ENCODE measurements around the gene DUSP1. TPM values are rescaled to one million over a fixed set of nuclear protein-coding genes. Genes with fewer than 3 reads are reported as not detected.

The DUSP1 gene
- total and polyA plus RNA-seq, 7 donors, result 99.9 to 1,033 (median 449) TPM

GRCh38 chr5:172754596-172755356 lies 16.2 kb downstream of the DUSP1 start:
- DNase-seq, result peak; percentile 21
- H3K36me3 ChIP-seq, result no peaks in the 10 kb centered on the region
- H3K9me3 ChIP-seq, result no peaks in the 10 kb centered on the region
- H3K4me3 ChIP-seq, result no peak overlapping the region
- no peaks in the 10 kb centered on the region for H3K27me3 ChIP-seq
- 92% methylated on average over 6 of the region's 6 CpGs for WGBS, 2 donors
- TF ChIP-seq CTCF (IDR thresholded peaks at IDR 0.05) (no peak), EP300 (IDR thresholded peaks at IDR 0.05) (no peak), POLR2A (IDR thresholded peaks at IDR 0.05) (no peak), POLR2AphosphoS5 (IDR thresholded peaks at IDR 0.05) (no peak)
- H3K27ac ChIP-seq, result no peak overlapping the region
- intact Hi-C loops (cut with DNase I), result no loop called here
- peaks cover 0 to 15% (median 11%) of the 10 kb centered on the region in 4 donors for H3K4me1 ChIP-seq

- intact Hi-C loops (cut with DNase I), result no loop called here
- H3K27ac ChIP-seq, result peak overlapping the region in 1 of 4 donors; percentile 87
- no peaks in the 10 kb centered on the region for H3K9me3 ChIP-seq
- WGBS, 2 donors, result 67 to 80% methylated on average over 2 of the region's 2 CpGs
- no peaks in the 10 kb centered on the region for H3K27me3 ChIP-seq
- TF ChIP-seq POLR2A (IDR thresholded peaks at IDR 0.05) (no peak), EP300 (IDR thresholded peaks at IDR 0.05) (no peak), POLR2AphosphoS5 (IDR thresholded peaks at IDR 0.05) (no peak), CTCF (IDR thresholded peaks at IDR 0.05) (no peak)
- no peak overlapping the region for H3K4me3 ChIP-seq
- H3K4me1 ChIP-seq, result peaks cover 0 to 31% (median 27%) of the 10 kb centered on the region in 4 donors
- DNase-seq, result no peak
- H3K36me3 ChIP-seq, result no peaks in the 10 kb centered on the region
Measured at GRCh38 chr5:172753101-172753500, 17.9 kb downstream of the DUSP1 start.

GRCh38 chr5:172751761-172752510 lies 19.1 kb downstream of the DUSP1 start:
- H3K4me1 ChIP-seq, result peaks cover 0 to 39% (median 29%) of the 10 kb centered on the region in 4 donors
- 88 to 90% methylated on average over 14 of the region's 14 CpGs for WGBS, 2 donors
- H3K27ac ChIP-seq, result peak overlapping the region in 3 of 4 donors; percentile 82 to 95 (median 87)

More at GRCh38 chr5:172751761-172752510, 19.1 kb downstream of the DUSP1 start:
- Histone ChIP-seq H3K36me3 (no peaks in the 10 kb centered on the region), H3K4me3 (no peak overlapping the region), H3K9me3 (no peaks in the 10 kb centered on the region), H3K27me3 (no peaks in the 10 kb centered on the region)
- TF ChIP-seq POLR2AphosphoS5 (IDR thresholded peaks at IDR 0.05) (no peak), EP300 (IDR thresholded peaks at IDR 0.05) (no peak), CTCF (IDR thresholded peaks at IDR 0.05) (no peak), POLR2A (IDR thresholded peaks at IDR 0.05) (no peak)
- peak; percentile 50 for DNase-seq
- intact Hi-C loops (cut with DNase I), result no loop called here
